H1 (cell line): Measurements from ENCODE around the gene SLCO4A1. TPM values are rescaled to one million over a fixed set of nuclear protein-coding genes. Genes with fewer than 3 reads are reported as not detected.

Experiments used
- CTCF ChIA-PET: fragments of 300-600 bp; sonication (Branson Sonifier 250); formaldehyde crosslinking; loops from one replicate; lab custom pipeline; 2021; ENCODE audit not compliant: partially characterized antibody; lab: Charles Lee
- POLR2A ChIA-PET: fragments of 300-600 bp; sonication (Branson Sonifier 250); formaldehyde crosslinking; loops from one replicate; lab custom pipeline; 2021; ENCODE audit warnings: inconsistent platforms; ENCODE audit not compliant: partially characterized antibody; lab: Charles Lee
- DNase-seq, 2 experiments: peaks; one replicate each; pipeline versions ENCODE4 v3.0.0 to v3.0.0-alpha.2; 2010 to 2022; ENCODE audit warnings: low spot score in 2 of 2, low read depth in 1 of 2, mixed read lengths in 1 of 2
- FAIRE-seq: peaks from 2 replicates; lab custom pipeline; 2011; peaks lifted over from hg19 to GRCh38; lab: Jason Lieb, UNC
- H2AFZ ChIP-seq: 2 replicates; pipeline ENCODE4 v1.8.1; 2012; ENCODE audit warnings: low read length, inconsistent platforms
- H2AK5ac ChIP-seq: 2 replicates; pipeline ENCODE4 v1.6.1; 2013; ENCODE audit warnings: low read depth, low read length
- H2BK120ac ChIP-seq: replicated peaks from 2 replicates; pipeline ENCODE3; 2013; ENCODE audit warnings: low read depth, low read length, inconsistent platforms
- H2BK12ac ChIP-seq: 2 replicates; pipeline ENCODE4 v1.6.1; 2013; ENCODE audit warnings: low read depth, low read length
- H2BK15ac ChIP-seq: 2 replicates; pipeline ENCODE4 v1.6.1; 2013; ENCODE audit warnings: low read length
- H2BK20ac ChIP-seq: 2 replicates; pipeline ENCODE4 v1.6.1; 2013; ENCODE audit warnings: low read length
- H2BK5ac ChIP-seq: 2 replicates; pipeline ENCODE4 v1.6.1; 2013; ENCODE audit warnings: low read depth, low read length
- H3K14ac ChIP-seq: 2 replicates; pipeline ENCODE4 v1.6.1; 2013; ENCODE audit warnings: inconsistent platforms; ENCODE audit not compliant: insufficient read length
- H3K18ac ChIP-seq: 2 replicates; pipeline ENCODE4 v1.6.1; 2013; ENCODE audit warnings: low read length; ENCODE audit errors: extremely low read depth
- H3K23ac ChIP-seq: 2 replicates; pipeline ENCODE4 v1.6.1; 2013; ENCODE audit warnings: inconsistent platforms; ENCODE audit not compliant: insufficient read length
- H3K23me2 ChIP-seq: 2 replicates; pipeline ENCODE4 v1.6.1; 2013; ENCODE audit warnings: low read depth, low read length
- H3K27ac ChIP-seq: 2 replicates; pipeline ENCODE4 v1.6.1; 2011; ENCODE audit warnings: low read depth, low read length, inconsistent platforms
- H3K27me3 ChIP-seq, 4 experiments: replicated peaks in 1 of 4; 1 replicate in 1 of 4; 2 replicates in 3 of 4; pipeline versions ENCODE4 v1.6.1 to v1.8.1; 2011 to 2013; ENCODE audit warnings: low read length in 3 of 4, mild to moderate bottlenecking in 3 of 4, inconsistent platforms in 2 of 4, mixed read lengths in 2 of 4, moderate library complexity in 1 of 4; ENCODE audit not compliant: control insufficient read depth in 3 of 4, insufficient read depth in 3 of 4; ENCODE audit errors: extremely low read depth in 1 of 4
- H3K36me3 ChIP-seq, 4 experiments: 2 replicates each; pipeline versions ENCODE4 v1.6.1 to v1.8.1; 2011 to 2013; ENCODE audit warnings: mild to moderate bottlenecking in 4 of 4, low read length in 3 of 4, moderate library complexity in 2 of 4, control low read depth in 1 of 4, inconsistent platforms in 1 of 4; ENCODE audit not compliant: insufficient read depth in 4 of 4, control insufficient read depth in 2 of 4
- H3K4ac ChIP-seq: replicated peaks from 2 replicates; pipeline ENCODE3; 2013; ENCODE audit warnings: low read length, low read depth, mixed read lengths, inconsistent platforms; ENCODE audit not compliant: insufficient read length
- H3K4me1 ChIP-seq, 4 experiments: replicated peaks in 1 of 4; 1 replicate in 1 of 4; 2 replicates in 3 of 4; pipeline versions ENCODE4 v1.6.1 to v1.8.1; 2011 to 2013; ENCODE audit warnings: low read length in 3 of 4, inconsistent platforms in 2 of 4, mixed read lengths in 1 of 4; ENCODE audit not compliant: insufficient read depth in 4 of 4, control insufficient read depth in 3 of 4
- H3K4me2 ChIP-seq, 2 experiments: 2 replicates each; pipeline versions ENCODE4 v1.6.1 to v1.8.1; 2011 to 2013; ENCODE audit warnings: low read depth in 2 of 2, low read length in 2 of 2, control low read depth in 1 of 2, inconsistent platforms in 1 of 2, mild to moderate bottlenecking in 1 of 2; ENCODE audit not compliant: insufficient read depth in 1 of 2
- H3K4me3 ChIP-seq, 4 experiments: fragments of 200-600, 300-600 bp in 1 of 4; sonication (generic), shearing (Covaris generic), sonication (Bioruptor Twin) in 1 of 4; 2 replicates each; pipeline versions ENCODE4 v1.5.1 to v1.8.1; 2011 to 2016; ENCODE audit warnings: low read length in 4 of 4, low read depth in 3 of 4, control low read depth in 2 of 4, inconsistent platforms in 2 of 4, mild to moderate bottlenecking in 2 of 4, mixed read lengths in 1 of 4, moderate library complexity in 1 of 4; ENCODE audit not compliant: insufficient read depth in 2 of 4; ENCODE audit errors: extremely low read depth in 1 of 4
- H3K56ac ChIP-seq: replicated peaks from 2 replicates; pipeline ENCODE3; 2013; ENCODE audit warnings: low read depth, mild to moderate bottlenecking, mixed read lengths, low read length, inconsistent platforms; ENCODE audit not compliant: insufficient read length
- H3K79me1 ChIP-seq: 2 replicates; pipeline ENCODE4 v1.6.1; 2013; ENCODE audit warnings: low read depth, low read length, control low read depth
- H3K79me2 ChIP-seq, 2 experiments: 2 replicates each; pipeline versions ENCODE4 v1.6.1 to v1.8.1; 2012 to 2013; ENCODE audit warnings: low read length in 2 of 2, mild to moderate bottlenecking in 2 of 2, inconsistent platforms in 1 of 2; ENCODE audit not compliant: insufficient read depth in 2 of 2, control insufficient read depth in 1 of 2
- H3K9ac ChIP-seq, 4 experiments: replicated peaks in 1 of 4; 1 replicate in 1 of 4; 2 replicates in 3 of 4; pipeline versions ENCODE4 v1.6.1 to v1.8.1; 2011 to 2013; ENCODE audit warnings: low read depth in 3 of 4, low read length in 3 of 4, control low read depth in 2 of 4, mild to moderate bottlenecking in 2 of 4, moderate library complexity in 2 of 4, inconsistent platforms in 1 of 4; ENCODE audit errors: extremely low read depth in 1 of 4
- H3K9me3 ChIP-seq, 2 experiments: 2 replicates each; pipeline versions ENCODE4 v1.6.1 to v1.8.1; 2012 to 2013; ENCODE audit warnings: mild to moderate bottlenecking in 2 of 2, moderate library complexity in 2 of 2, control low read depth in 1 of 2, inconsistent platforms in 1 of 2, low read depth in 1 of 2, low read length in 1 of 2, mixed read lengths in 1 of 2; ENCODE audit not compliant: insufficient read depth in 2 of 2
- H4K20me1 ChIP-seq, 2 experiments: replicated peaks in 1 of 2; 2 replicates each; pipeline versions ENCODE3 to v1.8.1; 2011 to 2013; ENCODE audit warnings: inconsistent platforms in 2 of 2, low read length in 2 of 2, mild to moderate bottlenecking in 1 of 2; ENCODE audit not compliant: insufficient read depth in 2 of 2, control insufficient read depth in 1 of 2
- H4K5ac ChIP-seq: 2 replicates; pipeline ENCODE4 v1.6.1; 2013; ENCODE audit warnings: low read length, low read depth, mixed read lengths, inconsistent platforms; ENCODE audit not compliant: insufficient read length
- H4K8ac ChIP-seq: 2 replicates; pipeline ENCODE4 v1.8.0; 2013; ENCODE audit warnings: mild to moderate bottlenecking, moderate library complexity, low read length, inconsistent platforms; ENCODE audit not compliant: insufficient read depth; ENCODE audit errors: extremely low read depth
- H4K91ac ChIP-seq: replicated peaks from 2 replicates; pipeline ENCODE3; 2013; ENCODE audit warnings: low read length, mixed read lengths, inconsistent platforms; ENCODE audit not compliant: insufficient read length
- BRCA1 ChIP-seq: IDR thresholded peaks from 2 replicates; pipeline ENCODE4 v1.6.1; 2012; ENCODE audit warnings: low read depth, low read length, improper control_type of control experiment
- EZH2 ChIP-seq: fragments of 200-600 bp; sonication (generic); IDR thresholded peaks from 2 replicates; pipeline ENCODE4 v1.7.1; 2012; ENCODE audit warnings: low read depth, mild to moderate bottlenecking, moderate library complexity, low read length, inconsistent platforms; ENCODE audit not compliant: severe bottlenecking
- KDM1A ChIP-seq: fragments of 200-600, 300-600 bp; sonication (generic); IDR thresholded peaks from 2 replicates; pipeline ENCODE4 v1.7.1; 2016; ENCODE audit warnings: mild to moderate bottlenecking, low read length, borderline replicate concordance
- POLR2AphosphoS5 ChIP-seq: IDR thresholded peaks from 2 replicates; pipeline ENCODE4 v1.6.1; 2011; ENCODE audit warnings: low read depth, low read length
- RBBP5 ChIP-seq: IDR thresholded peaks from 2 replicates; pipeline ENCODE4 v1.7.1; 2012; ENCODE audit warnings: low read depth, mild to moderate bottlenecking, inconsistent platforms, low read length, moderate library complexity, borderline replicate concordance
- TCF12 ChIP-seq: IDR thresholded peaks from 2 replicates; pipeline ENCODE4 v1.6.1; 2011; ENCODE audit warnings: low read depth, mild to moderate bottlenecking, low read length
- WGBS, 2 experiments: shearing (Covaris generic) in 1 of 2; methylation state at CpG; one replicate each; pipeline versions ENCODE4 v1.1.6 to v1.1.7; 2013 to 2015; ENCODE audit warnings: low lambda C conversion rate in 2 of 2, mixed read lengths in 2 of 2, inconsistent platforms in 1 of 2, low coverage in 1 of 2, missing lambda C conversion rate in 1 of 2; ENCODE audit not compliant: insufficient replicate concordance in 2 of 2, insufficient coverage in 1 of 2, insufficient read length in 1 of 2; ENCODE audit errors: extremely low coverage in 1 of 2, missing lambda C conversion rate in 1 of 2; 5-methylcytosine and 5-hydroxymethylcytosine counted together
- polyA plus RNA-seq, 7 experiments: library from polyadenylated mRNA; depleted of rRNA in 3 of 7; stranded (reverse) in 5 of 7; unstranded in 2 of 7; fragments of >200 nt in 5 of 7; fragments of 200-250 nt in 2 of 7; gene quantifications; 1 replicate in 5 of 7; 2 replicates in 1 of 7; 4 replicates in 1 of 7; pipeline versions ENCODE4 v1.2.1 to v1.2.3, GENCODE V29; 2011 to 2013; ENCODE audit warnings: missing spikeins in 2 of 7, mixed read lengths in 2 of 7
- total RNA-seq: library from RNA; stranded (reverse); fragmentation: NEBNext Ultra II Directional; extraction: Animal tissue kit (Norgen Biotek cat#: 25700); gene quantifications from 2 replicates; pipeline ENCODE4 v1.2.1, GENCODE V29; 2021

Gene SLCO4A1
- total and polyA plus RNA-seq, 2 of the 8 experiments (the other 6 are each of a cell fraction or from before 2014, with no cell fraction given): 10.5 to 18.5 TPM

GRCh38 chr20:62665826-62666735 is 23.8 kb downstream of the SLCO4A1 start:
- H3K79me2 ChIP-seq: no peaks in the 10 kb centered on the region
- H4K20me1 ChIP-seq: peaks cover 5 to 10% of the 10 kb centered on the region in 2 experiments
- no peak overlapping the region for H3K4me3 ChIP-seq
- no peak overlapping the region for H3K56ac ChIP-seq
- no peaks in the 10 kb centered on the region for H3K4me1 ChIP-seq
- H4K5ac ChIP-seq: no peak overlapping the region
- no peak overlapping the region for H3K27ac ChIP-seq
- TF ChIP-seq EZH2 (no peak), KDM1A (no peak), POLR2AphosphoS5 (no peak), RBBP5 (no peak), TCF12 (no peak), BRCA1 (no peak)
- H3K9ac ChIP-seq: no peak overlapping the region
- H2AFZ ChIP-seq: no peak overlapping the region
- H4K91ac ChIP-seq: no peak overlapping the region
- no peak overlapping the region for H2BK20ac ChIP-seq
- H3K9me3 ChIP-seq: no peaks in the 10 kb centered on the region
- FAIRE-seq (no peak), DNase-seq (no peak)
- H3K36me3 ChIP-seq: peaks cover 0 to 2% (median 0%) of the 10 kb centered on the region in 4 experiments; a peak in 1 of 8 replicates
- H3K4ac ChIP-seq: no peak overlapping the region
- H3K23ac ChIP-seq: no peak overlapping the region
- no peak overlapping the region for H2BK12ac ChIP-seq
- CTCF ChIA-PET: interaction anchor here (0.8 to 7.0 kb wide), 12 partner anchors 9 to 150 kb away, joined by 3 to 65 read pairs (median 4); no protein-coding TSS in a partner anchor
- no peak overlapping the region for H4K8ac ChIP-seq
- H2BK15ac ChIP-seq: no peak overlapping the region
- no peak overlapping the region for H2BK5ac ChIP-seq
- no peak overlapping the region for H3K14ac ChIP-seq
- H3K23me2 ChIP-seq: no peaks in the 10 kb centered on the region
- H3K18ac ChIP-seq: no peak overlapping the region
- WGBS, 2 experiments: 92% methylated on average over 21 of the region's 33 CpGs; no CpG with 5 or more reads in 1 of the 2 experiments
- H3K79me1 ChIP-seq: no peaks in the 10 kb centered on the region
- no peak overlapping the region for H2AK5ac ChIP-seq
- H2BK120ac ChIP-seq: no peak overlapping the region
- H3K4me2 ChIP-seq: no peak overlapping the region
- POLR2A ChIA-PET: no interaction called here
- no peaks in the 10 kb centered on the region; a peak in 1 of 7 replicates for H3K27me3 ChIP-seq
